ENCODE data around the gene ARMC9. TPM values are rescaled to one million over a fixed set of nuclear protein-coding genes. Genes with fewer than 3 reads are reported as not detected.

The ARMC9 gene
- total RNA-seq, 1 donor from 2014 or later: 9.0 TPM

GRCh38 chr2:231391981-231392380 lies 193.6 kb downstream of the ARMC9 start:
- CTCF ChIA-PET: interaction anchor here (1.0 to 1.4 kb wide), 3 partner anchors 8 to 287 kb away, joined by 3 to 6 read pairs (median 4); no protein-coding TSS in a partner anchor
- intact Hi-C loops (cut with micrococcal nuclease): loop anchor here (2.0 to 5.0 kb wide), 5 partner anchors 80 to 1185 kb away; partner anchors contain the start of gene PSMD1
- Mint-ChIP-seq H3K27me3 (no peaks in the 10 kb centered on the region), H3K36me3 (ENCODE audit: low read depth) (peaks cover 45% of the 10 kb centered on the region), H3K9me3 (no peaks in the 10 kb centered on the region), H3K27ac (peak overlapping the region; percentile 100), H3K4me1 (peaks cover 64% of the 10 kb centered on the region), H3K4me3 (peak overlapping the region; percentile 97)
- POLR2A ChIA-PET: interaction anchor here (0.6 to 3.4 kb wide), 3 partner anchors 15 to 81 kb away, joined by 5 to 27 read pairs (median 7); no protein-coding TSS in a partner anchor
- TF ChIP-seq, protein P1, sequence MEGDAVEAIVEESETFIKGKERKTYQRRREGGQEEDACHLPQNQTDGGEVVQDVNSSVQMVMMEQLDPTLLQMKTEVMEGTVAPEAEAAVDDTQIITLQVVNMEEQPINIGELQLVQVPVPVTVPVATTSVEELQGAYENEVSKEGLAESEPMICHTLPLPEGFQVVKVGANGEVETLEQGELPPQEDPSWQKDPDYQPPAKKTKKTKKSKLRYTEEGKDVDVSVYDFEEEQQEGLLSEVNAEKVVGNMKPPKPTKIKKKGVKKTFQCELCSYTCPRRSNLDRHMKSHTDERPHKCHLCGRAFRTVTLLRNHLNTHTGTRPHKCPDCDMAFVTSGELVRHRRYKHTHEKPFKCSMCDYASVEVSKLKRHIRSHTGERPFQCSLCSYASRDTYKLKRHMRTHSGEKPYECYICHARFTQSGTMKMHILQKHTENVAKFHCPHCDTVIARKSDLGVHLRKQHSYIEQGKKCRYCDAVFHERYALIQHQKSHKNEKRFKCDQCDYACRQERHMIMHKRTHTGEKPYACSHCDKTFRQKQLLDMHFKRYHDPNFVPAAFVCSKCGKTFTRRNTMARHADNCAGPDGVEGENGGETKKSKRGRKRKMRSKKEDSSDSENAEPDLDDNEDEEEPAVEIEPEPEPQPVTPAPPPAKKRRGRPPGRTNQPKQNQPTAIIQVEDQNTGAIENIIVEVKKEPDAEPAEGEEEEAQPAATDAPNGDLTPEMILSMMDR (IDR thresholded peaks at IDR 0.05): no peak
- DNase-seq (no peak), ATAC-seq (ENCODE audit: low read depth) (peak; percentile 2)

- Mint-ChIP-seq H3K4me1 (peaks cover 70% of the 10 kb centered on the region), H3K27ac (peak overlapping the region; percentile 100), H3K4me3 (peak overlapping the region; percentile 97), H3K27me3 (no peaks in the 10 kb centered on the region), H3K9me3 (no peaks in the 10 kb centered on the region), H3K36me3 (ENCODE audit: low read depth) (peaks cover 49% of the 10 kb centered on the region)
- ATAC-seq (ENCODE audit: low read depth) (no peak), DNase-seq (no peak)
- ChIA-PET CTCF (interaction anchor here (0.7 to 2.7 kb wide), 7 partner anchors 8 to 288 kb away, joined by 3 to 24 read pairs (median 4); no protein-coding TSS in a partner anchor), POLR2A (interaction anchor here (0.8 to 4.9 kb wide), 10 partner anchors 9 to 280 kb away, joined by 3 to 50 read pairs (median 10); partner anchors contain the start of gene NCL)
- intact Hi-C loops (cut with micrococcal nuclease): loop anchor here (1.0 to 5.0 kb wide), 8 partner anchors 30 to 1185 kb away; partner anchors contain the start of gene PSMD1
- TF ChIP-seq, protein P1 (IDR thresholded peaks at IDR 0.05): no peak
Observed at GRCh38 chr2:231392431-231393148, 194.2 kb downstream of the ARMC9 start.

DNA sequence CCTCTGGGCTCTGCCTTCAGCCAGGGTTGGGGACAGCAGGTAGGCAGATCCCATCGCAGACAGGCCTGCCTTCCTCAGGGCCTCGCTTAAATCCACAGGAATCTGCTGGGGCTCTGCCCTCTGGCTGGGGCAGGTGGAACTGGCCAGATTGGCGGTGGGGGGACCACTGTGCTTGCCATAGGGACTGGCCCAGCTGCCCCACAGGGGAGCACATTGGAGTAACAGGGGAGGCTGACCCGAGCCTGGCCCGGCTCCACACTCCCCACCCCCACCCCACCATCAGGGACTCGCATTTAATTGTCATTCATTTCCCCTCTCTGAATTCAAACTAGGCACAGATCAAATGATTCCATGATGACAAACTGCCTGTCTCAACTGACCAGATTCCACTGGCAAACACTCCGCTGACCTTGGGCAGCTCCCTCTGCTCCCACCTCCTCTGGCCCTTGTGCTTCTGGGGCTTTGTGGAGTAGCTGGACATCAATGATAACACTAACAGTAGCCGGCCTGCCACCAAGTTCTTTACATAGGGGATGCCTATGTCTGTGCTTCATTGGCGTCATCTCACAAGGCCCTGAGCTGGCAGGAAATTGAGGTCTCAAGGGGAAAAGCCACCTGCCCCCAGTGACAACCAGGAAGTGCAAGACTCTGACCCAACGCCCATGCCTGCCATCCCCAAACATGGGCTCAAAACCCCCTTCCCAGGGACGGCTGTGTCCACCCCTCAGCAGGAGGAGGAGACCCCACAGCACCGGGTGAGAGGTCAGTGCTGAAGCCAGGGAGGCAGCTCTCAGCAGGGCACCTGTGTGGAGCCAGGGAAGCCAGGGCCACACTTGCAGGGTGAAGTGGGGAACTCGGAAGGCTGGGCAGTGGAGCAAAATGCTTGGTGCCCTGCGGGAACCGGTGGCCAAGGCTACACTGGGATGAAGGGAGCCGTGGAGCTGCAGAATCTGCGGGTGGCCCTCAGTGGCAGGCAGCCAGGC lies 195.0 kb downstream of the ARMC9 start:
- H3K27me3 Mint-ChIP-seq: no peaks in the 10 kb centered on the region
- DNase-seq: peak; percentile 73
- intact Hi-C loops (cut with micrococcal nuclease): loop anchor here (1.0 to 5.0 kb wide), 11 partner anchors 19 to 1186 kb away; partner anchors contain the start of genes NCL and PSMD1
- ChIA-PET CTCF (interaction anchor here (0.7 to 2.7 kb wide), 10 partner anchors 12 to 321 kb away, joined by 3 to 24 read pairs (median 5); no protein-coding TSS in a partner anchor), POLR2A (interaction anchor here (0.6 to 4.9 kb wide), 21 partner anchors 10 to 1623 kb away, joined by 3 to 50 read pairs (median 8); partner anchors contain the start of genes NCL and PTMA)
- H3K9me3 Mint-ChIP-seq: no peaks in the 10 kb centered on the region
- peak; percentile 64 for ATAC-seq (ENCODE audit: low read depth)
- peaks cover 55% of the 10 kb centered on the region for H3K36me3 Mint-ChIP-seq (ENCODE audit: low read depth)
- H3K4me3 Mint-ChIP-seq: peak overlapping the region; percentile 97
- H3K27ac Mint-ChIP-seq: peak overlapping the region; percentile 100
- TF ChIP-seq, protein P1 (IDR thresholded peaks at IDR 0.05): no peak
- peaks cover 70% of the 10 kb centered on the region for H3K4me1 Mint-ChIP-seq

- Mint-ChIP-seq H3K9me3 (no peaks in the 10 kb centered on the region), H3K27me3 (no peaks in the 10 kb centered on the region), H3K4me3 (peak overlapping the region; percentile 97), H3K27ac (peak overlapping the region; percentile 100), H3K36me3 (ENCODE audit: low read depth) (peaks cover 56% of the 10 kb centered on the region), H3K4me1 (peaks cover 67% of the 10 kb centered on the region)
- TF ChIP-seq, protein P1 (IDR thresholded peaks at IDR 0.05): no peak
- POLR2A ChIA-PET: interaction anchor here (0.6 to 4.9 kb wide), 24 partner anchors 11 to 1173 kb away, joined by 3 to 50 read pairs (median 6); partner anchors contain the start of genes ARMC9, NCL and PTMA
- peak; percentile 56 for ATAC-seq (ENCODE audit: low read depth)
- DNase-seq: peak; percentile 55
- intact Hi-C loops (cut with micrococcal nuclease): loop anchor here (1.0 to 5.0 kb wide), 8 partner anchors 11 to 1187 kb away; partner anchors contain the start of genes NCL and PSMD1
- CTCF ChIA-PET: interaction anchor here (0.9 to 2.7 kb wide), 8 partner anchors 11 to 320 kb away, joined by 3 to 24 read pairs (median 4); no protein-coding TSS in a partner anchor
Observed at GRCh38 chr2:231394211-231395141, 196.0 kb downstream of the ARMC9 start.
